EL (cell line): ENCODE measurements around the gene NYAP1.
A peak's percentile ranks its signal among the peaks of the same experiment; 100 is the strongest.
"Not testable (repeated sequence)": the region's sequence is repeated elsewhere in the genome, so short reads cannot be mapped to it uniquely, and the experiment has no call there.

Source experiments
- DNase-seq: peaks from one replicate; pipeline ENCODE4 v3.0.0-alpha.2; 2016

NYAP1 gene

DNA sequence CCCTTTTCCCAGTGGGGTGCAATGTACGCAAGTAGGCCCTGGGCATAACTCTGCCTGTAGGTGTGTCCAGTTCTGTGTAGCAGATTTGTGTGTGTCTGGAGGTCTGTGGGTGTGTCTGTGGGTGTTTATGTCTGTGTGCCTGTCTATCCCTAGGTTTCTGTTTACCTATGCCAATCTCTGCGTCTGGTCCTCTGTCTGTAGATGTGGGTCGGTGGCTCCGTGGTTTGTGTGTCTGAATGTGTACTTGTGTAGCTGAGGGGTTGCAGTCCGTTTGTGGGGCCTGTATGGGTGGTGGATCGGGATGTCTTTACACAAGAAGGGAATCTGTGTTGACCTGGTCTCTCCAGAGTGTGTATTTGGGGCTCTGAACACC lies 932 bp downstream of the NYAP1 start:
- no peak for DNase-seq

DNA sequence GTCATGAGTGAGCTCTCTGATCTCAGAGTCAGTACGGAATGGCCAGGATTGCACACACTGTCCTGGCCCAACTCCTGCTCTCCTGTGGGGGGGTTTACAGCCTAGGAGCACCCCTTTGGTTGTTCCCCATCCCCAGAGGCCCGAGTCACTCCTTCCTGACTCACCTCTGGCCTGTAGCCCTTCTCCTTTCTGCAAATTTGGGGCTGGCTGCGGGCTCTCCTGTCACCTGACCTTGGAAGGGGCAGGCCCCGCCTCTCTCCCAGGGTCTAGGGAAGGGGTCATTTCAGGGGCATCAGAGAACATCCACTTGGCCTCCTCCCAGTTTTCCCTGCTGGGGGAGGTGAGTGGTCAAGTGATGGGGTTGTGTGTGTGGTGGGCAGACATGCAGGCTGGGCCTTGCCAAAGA lies 1.7 kb downstream of the NYAP1 start:
- DNase-seq, result no peak

DNA sequence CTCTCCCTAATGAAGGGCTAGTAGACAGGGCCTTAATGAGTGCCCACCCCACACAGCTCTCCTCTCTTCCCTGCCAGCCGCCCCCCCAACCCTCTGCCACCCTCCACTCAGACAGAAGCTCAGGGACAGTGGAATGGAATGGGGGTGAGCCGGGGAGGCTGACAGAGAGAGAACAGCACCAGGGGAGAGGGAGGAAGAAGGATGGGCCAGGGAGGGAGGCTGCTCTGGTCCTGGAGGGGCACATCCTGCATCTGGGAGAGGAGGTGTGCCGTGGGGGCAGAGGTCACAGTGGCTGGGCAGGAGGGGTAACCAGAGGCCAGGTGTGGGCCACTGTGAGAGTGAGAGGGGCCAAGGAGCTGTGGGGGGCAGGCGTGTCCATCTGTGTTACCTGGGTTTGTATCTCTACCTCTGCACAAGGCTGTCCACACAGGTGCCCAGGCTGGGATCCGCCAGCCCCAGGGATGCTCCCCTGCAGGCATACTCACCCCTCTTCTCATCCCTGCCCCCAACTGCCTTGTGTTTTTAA lies 2.4 kb downstream of the NYAP1 start:
- no peak for DNase-seq

DNA sequence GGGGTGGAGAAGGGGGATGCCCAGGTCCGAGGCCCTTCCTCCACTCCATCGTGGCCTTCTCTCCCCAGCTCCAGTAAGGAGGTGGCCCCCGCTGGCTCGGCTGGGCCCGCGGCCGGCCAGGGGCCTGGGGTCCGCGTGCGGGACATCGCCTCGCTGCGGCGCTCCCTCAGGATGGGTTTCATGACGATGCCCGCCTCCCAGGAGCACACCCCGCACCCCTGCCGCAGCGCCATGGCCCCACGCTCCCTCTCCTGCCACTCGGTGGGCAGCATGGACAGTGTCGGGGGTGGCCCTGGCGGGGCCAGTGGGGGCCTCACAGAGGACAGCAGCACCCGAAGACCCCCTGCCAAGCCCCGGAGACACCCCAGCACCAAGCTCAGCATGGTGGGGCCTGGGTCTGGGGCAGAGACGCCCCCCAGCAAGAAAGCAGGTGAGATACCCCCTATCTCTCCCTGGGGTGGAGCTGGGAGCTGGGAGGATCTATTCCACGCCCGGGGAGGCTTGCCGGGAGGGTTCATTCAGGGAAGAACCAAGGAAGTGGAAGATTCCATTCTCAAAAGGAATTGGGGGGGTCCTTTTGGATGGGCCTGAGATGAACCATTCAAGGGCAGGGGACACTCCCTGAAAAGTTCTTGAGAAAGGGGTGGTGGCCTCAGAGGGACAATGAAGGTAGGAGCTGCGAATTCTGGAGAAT lies 3.2 kb downstream of the NYAP1 start:
- DNase-seq, result peak; percentile 38

GRCh38 chr7:100488333-100489095 lies 4.8 kb downstream of the NYAP1 start:
- no peak for DNase-seq

GRCh38 chr7:100489121-100489520 lies 5.4 kb downstream of the NYAP1 start:
- no peak for DNase-seq

- DNase-seq, result peak; percentile 69
Measured at GRCh38 chr7:100489824-100490223, 6.1 kb downstream of the NYAP1 start.

- no peak for DNase-seq
Measured at GRCh38 chr7:100490483-100491191, 6.9 kb downstream of the NYAP1 start.

DNA sequence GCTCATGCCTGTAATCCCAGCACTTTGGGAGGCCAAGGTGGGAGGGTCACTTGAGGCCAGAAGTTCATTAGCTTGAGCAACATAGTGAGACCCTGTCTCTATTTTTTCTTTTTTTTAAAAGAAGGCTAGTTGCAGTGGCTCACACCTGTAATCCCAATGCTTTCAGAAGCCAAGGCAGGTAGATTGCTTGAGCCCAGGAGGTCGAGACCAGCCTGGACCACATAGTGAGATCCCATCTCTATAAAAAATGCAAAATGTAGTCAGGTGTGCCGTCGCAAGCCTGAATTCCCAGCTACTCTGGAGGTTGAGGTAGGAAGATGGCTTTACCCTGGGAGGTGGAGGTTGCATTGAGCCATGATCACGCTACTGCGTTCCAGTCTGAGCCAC lies 7.5 kb downstream of the NYAP1 start:
- DNase-seq, result no peak

DNA sequence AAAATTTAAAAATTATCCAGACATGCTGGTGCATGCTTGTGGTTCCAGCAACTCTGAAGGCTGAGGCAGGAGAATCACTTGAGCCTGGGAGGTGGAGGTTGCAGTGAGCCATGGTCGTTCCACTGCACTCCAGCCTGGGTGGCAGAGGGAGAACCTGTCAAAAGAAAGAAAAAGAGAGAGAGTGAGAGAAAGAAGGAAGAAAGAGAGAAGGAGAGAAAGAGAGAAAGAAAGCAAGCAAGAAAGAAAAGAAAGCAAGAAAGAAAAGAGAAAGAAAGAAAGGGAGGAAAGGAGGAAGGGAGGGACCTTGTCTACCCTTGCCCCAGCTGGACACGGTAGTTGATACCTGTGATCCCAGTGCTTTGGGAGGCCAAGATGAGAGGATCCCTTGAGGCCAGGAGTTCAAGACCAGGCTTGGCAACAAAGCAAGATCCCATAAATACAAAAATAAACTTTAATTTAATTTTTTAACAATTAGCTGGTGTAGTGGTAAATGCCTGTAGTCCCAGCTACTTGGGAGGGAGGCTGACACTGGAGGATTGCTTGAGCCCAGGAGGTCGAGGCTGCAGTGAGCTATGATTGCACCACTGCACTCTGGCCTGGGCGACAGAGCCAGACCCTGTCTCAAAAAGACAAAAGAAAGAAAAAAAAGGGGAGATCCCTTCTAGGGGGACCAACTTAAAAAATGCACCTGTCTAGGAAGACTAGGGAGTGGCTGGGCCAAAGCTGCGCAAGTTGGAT lies 9.2 kb downstream of the NYAP1 start:
- no peak for DNase-seq

- no peak for DNase-seq
Measured at GRCh38 chr7:100493476-100494264, 9.9 kb downstream of the NYAP1 start.

- DNase-seq, result no peak
Measured at GRCh38 chr7:100496509-100496908, 12.8 kb downstream of the NYAP1 start.

- DNase-seq, result not testable (repeated sequence)
Measured at GRCh38 chr7:100500743-100501142, 17.0 kb downstream of the NYAP1 start.

DNA sequence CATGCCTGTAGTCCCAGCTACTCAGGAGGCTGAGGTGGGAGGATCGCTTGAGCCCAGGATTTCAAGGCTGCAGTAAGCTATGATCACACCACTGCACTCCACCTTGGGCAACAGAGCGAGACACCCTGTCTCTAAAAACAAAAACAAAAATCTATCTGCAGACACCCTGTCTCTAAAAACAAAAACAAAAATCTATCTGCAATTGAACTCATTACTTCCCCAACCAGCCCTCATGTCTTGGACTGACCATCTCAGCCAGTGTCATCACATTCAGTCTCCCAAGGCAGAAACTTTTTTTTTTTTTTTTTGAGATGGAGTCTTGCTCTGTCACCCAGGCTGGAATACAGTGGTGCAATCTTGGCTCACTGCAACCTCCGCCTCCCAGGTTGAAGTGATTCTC lies 20.3 kb downstream of the NYAP1 start:
- not testable (repeated sequence) for DNase-seq

- no peak for DNase-seq
Measured at GRCh38 chr7:100504887-100505611, 21.3 kb downstream of the NYAP1 start.

- no peak for DNase-seq
Measured at GRCh38 chr7:100506356-100506923, 22.7 kb downstream of the NYAP1 start.

- DNase-seq, result peak; percentile 69
Measured at GRCh38 chr7:100509231-100509630, 25.5 kb downstream of the NYAP1 start.

DNA sequence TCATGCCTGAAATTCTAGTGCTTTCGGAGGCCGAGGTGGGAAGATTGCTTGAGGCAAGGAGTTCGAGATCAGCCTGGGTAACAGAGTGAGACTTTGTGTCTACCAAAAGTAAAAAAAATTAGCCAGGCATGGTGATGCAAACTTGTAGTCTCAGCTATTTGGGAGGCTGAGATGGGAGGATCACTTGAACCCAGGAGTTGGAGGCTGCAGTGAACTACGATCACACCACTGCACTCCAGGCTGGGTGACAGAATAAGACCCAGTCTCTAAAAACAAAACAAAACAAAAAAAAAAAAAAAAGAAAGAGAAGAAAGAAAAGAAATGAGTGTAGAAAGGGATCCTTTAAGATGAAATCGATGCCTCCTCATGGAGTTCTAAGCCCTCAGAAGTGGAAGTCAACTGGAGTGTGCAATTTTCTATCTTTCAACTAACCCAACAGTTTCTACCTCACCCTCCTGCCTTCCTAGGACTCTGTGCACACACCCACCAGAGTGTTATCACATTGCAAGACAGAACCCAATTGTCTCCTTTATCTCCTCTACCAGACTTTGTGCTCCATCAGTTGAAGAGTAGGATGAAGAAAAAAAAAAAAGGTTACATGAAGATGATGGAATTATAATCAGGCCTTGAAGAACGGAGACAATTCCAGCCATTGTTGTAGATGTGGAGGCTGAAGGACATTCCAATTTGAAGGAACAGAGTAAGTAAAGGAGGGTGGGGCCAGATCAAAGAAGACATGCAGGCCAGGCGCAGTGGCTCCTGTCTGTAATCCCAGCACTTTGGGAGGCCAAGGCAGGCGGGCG lies 26.9 kb downstream of the NYAP1 start:
- DNase-seq, result no peak

DNA sequence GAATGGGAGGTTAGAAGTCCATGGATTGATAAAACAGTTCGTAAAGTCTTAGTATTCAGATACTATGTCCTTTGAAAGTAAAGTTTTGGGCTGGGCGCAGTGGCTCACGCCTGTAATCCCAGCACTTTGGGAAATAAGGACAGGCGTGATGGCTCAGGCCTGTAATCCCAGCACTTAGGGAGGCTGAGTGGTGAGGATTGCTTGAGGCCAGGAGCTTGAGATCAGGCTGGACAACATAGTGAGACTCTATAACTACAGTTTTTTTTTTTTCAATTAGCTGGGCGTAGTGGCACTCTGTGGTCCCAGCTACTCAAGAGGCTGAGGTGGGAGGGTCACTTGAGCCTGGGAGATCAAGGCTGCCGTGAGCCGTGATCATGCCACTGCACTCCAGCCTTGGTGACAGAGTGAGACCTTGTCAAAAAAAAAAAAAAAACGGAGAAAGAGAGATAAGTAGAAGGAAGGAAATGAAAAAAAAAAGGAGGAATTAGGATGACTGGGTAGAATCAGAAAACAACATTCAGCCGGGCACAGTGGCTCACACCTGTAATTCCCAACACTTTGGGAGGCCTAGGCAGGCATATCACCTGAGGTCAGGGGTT lies 29.6 kb downstream of the NYAP1 start:
- no peak for DNase-seq

DNA sequence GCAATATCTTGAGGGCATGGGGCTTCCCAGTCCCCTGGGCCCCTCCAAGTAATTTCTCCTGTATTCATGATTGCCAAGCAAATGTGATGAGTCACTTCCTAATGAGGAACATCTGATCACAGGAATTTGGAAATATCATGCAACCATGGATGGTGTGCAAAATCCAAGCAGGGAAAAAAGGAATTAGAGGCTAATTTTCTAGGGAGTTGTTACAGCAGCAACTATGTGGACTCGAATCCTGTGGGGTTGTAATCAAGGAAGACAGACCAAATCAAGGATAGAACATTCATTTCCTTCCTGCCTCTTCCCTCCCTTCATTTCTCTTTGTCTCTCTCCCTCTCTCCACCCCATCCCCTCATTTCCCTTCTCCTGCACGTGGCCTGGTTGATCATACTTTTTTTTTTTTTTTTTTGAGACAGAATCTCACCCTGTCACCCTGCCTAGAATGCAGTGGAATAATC lies 31.4 kb downstream of the NYAP1 start:
- peak; percentile 71 for DNase-seq
